Limb (tissue), 2 donors: ENCODE data around the gene TTLL12.

Experiments used
- DNase-seq, 2 donors: peaks; one replicate each; pipeline ENCODE4 v3.0.0-alpha.2; 2016; ENCODE audit errors: extremely low spot score in 2 of 2

The TTLL12 gene

GRCh38 chr22:43199541-43199940 is 12.6 kb upstream of the TTLL12 start:
- DNase-seq: no peak

- DNase-seq: no peak
Measured at GRCh38 chr22:43198936-43199335, 12.0 kb upstream of the TTLL12 start.

- DNase-seq: no peak
Measured at GRCh38 chr22:43198126-43198525, 11.2 kb upstream of the TTLL12 start.

- DNase-seq: no peak
Measured at GRCh38 chr22:43197271-43197941, 10.5 kb upstream of the TTLL12 start.

GRCh38 chr22:43191831-43192230 is 4.9 kb upstream of the TTLL12 start:
- DNase-seq: no peak

GRCh38 chr22:43188829-43189545 is 2.1 kb upstream of the TTLL12 start:
- no peak for DNase-seq

GRCh38 chr22:43187171-43188099 is 501 bp upstream of the TTLL12 start:
- DNase-seq: peak; percentile 94 to 99

GRCh38 chr22:43185860-43186261 is 1.1 kb downstream of the TTLL12 start:
- peak; percentile 22 to 60 for DNase-seq

GRCh38 chr22:43183496-43184277 is 3.2 kb downstream of the TTLL12 start:
- DNase-seq: no peak

GRCh38 chr22:43182726-43183125 is 4.2 kb downstream of the TTLL12 start:
- DNase-seq: no peak

GRCh38 chr22:43182118-43182517 is 4.8 kb downstream of the TTLL12 start:
- no peak for DNase-seq

- DNase-seq: no peak
Measured at GRCh38 chr22:43181321-43182076, 5.4 kb downstream of the TTLL12 start.

GRCh38 chr22:43180670-43181069 is 6.3 kb downstream of the TTLL12 start:
- no peak for DNase-seq

- DNase-seq: no peak
Measured at GRCh38 chr22:43179911-43180195, 7.1 kb downstream of the TTLL12 start.

- DNase-seq: no peak
Measured at GRCh38 chr22:43179146-43179910, 7.6 kb downstream of the TTLL12 start.

GRCh38 chr22:43177479-43177878 is 9.5 kb downstream of the TTLL12 start:
- DNase-seq: no peak

GRCh38 chr22:43176090-43176489 is 10.8 kb downstream of the TTLL12 start:
- DNase-seq: no peak

- no peak for DNase-seq
Measured at GRCh38 chr22:43174941-43175531, 11.9 kb downstream of the TTLL12 start.

- no peak for DNase-seq
Measured at GRCh38 chr22:43173976-43174720, 12.8 kb downstream of the TTLL12 start.
